HepG2 (cell line): Measurements from ENCODE around the gene VPS50. TPM values are rescaled to one million over a fixed set of nuclear protein-coding genes. Genes with fewer than 3 reads are reported as not detected.
A peak's percentile ranks its signal among the peaks of the same experiment; 100 is the strongest.

ENCODE experiments used
- BRCA1 ChIP-seq: sonication (generic); formaldehyde crosslinking; IDR thresholded peaks from 2 replicates; pipeline ENCODE4 v1.4.0; 2020; ENCODE audit warnings: missing genetic modification reagents
- CCDC6 ChIP-seq: sonication (generic); formaldehyde crosslinking; IDR thresholded peaks from 2 replicates; pipeline ENCODE4 v1.8.1; 2022; ENCODE audit warnings: mild to moderate bottlenecking, missing genetic modification reagents, moderate library complexity
- GTF2F1 ChIP-seq: fragments of 150-350 bp; IDR thresholded peaks from 2 replicates; pipeline ENCODE4 v1.6.1; 2014; ENCODE audit warnings: low read length
- HDAC6 ChIP-seq: fragments of 200-600 bp; sonication (generic); IDR thresholded peaks from 2 replicates; pipeline ENCODE4 v1.7.0; 2017; ENCODE audit warnings: mild to moderate bottlenecking, antibody characterized with exemption, low read length, low read depth
- IRX3 ChIP-seq: sonication (generic); formaldehyde crosslinking; IDR thresholded peaks from 2 replicates; pipeline ENCODE4 v1.8.1; 2023; ENCODE audit warnings: mild to moderate bottlenecking, low read depth, missing genetic modification reagents, borderline replicate concordance
- JUN ChIP-seq: sonication (generic); formaldehyde crosslinking; IDR thresholded peaks from 2 replicates; pipeline ENCODE4 v1.4.0; 2020; ENCODE audit warnings: mild to moderate bottlenecking, missing genetic modification reagents
- MZF1 ChIP-seq: sonication (generic); formaldehyde crosslinking; IDR thresholded peaks from 2 replicates; pipeline ENCODE4 v1.8.1; 2023; ENCODE audit warnings: mild to moderate bottlenecking, missing genetic modification reagents, borderline replicate concordance
- SP140L ChIP-seq: sonication (generic); formaldehyde crosslinking; IDR thresholded peaks from 2 replicates; pipeline ENCODE4 v1.4.0; 2020; ENCODE audit warnings: missing genetic modification reagents, borderline replicate concordance
- TAF15 ChIP-seq: fragments of 200-400 bp; formaldehyde crosslinking; IDR thresholded peaks from one replicate; pipeline ENCODE4 v1.6.1; 2018; ENCODE audit warnings: mild to moderate bottlenecking, low read depth, low read length; ENCODE audit not compliant: poor library complexity, severe bottlenecking
- TEAD2 ChIP-seq: sonication (generic); formaldehyde crosslinking; IDR thresholded peaks from 2 replicates; pipeline ENCODE4 v1.9.0; 2021; ENCODE audit warnings: missing genetic modification reagents
- U2AF2 ChIP-seq: fragments of 200-400 bp; formaldehyde crosslinking; IDR thresholded peaks from 2 replicates; pipeline ENCODE4 v1.6.1; 2017; ENCODE audit warnings: low read depth, mild to moderate bottlenecking, low read length
- ZBTB38 ChIP-seq: sonication (generic); formaldehyde crosslinking; IDR thresholded peaks from 2 replicates; pipeline ENCODE4 v1.5.1; 2020; ENCODE audit warnings: mild to moderate bottlenecking, missing genetic modification reagents
- ZFYVE20 ChIP-seq: sonication (generic); formaldehyde crosslinking; IDR thresholded peaks from 2 replicates; pipeline ENCODE4 v1.8.0; 2023; ENCODE audit warnings: low read depth, mild to moderate bottlenecking, moderate library complexity, missing genetic modification reagents, borderline replicate concordance
- ZKSCAN8 ChIP-seq: IDR thresholded peaks from 2 replicates; pipeline ENCODE4 v1.6.1; 2016; ENCODE audit warnings: borderline replicate concordance, missing genetic modification reagents, missing compliant biosample characterization
- ZNF253 ChIP-seq: sonication (generic); formaldehyde crosslinking; IDR thresholded peaks from 2 replicates; pipeline ENCODE4 v1.8.0; 2022; ENCODE audit warnings: mild to moderate bottlenecking, missing genetic modification reagents, borderline replicate concordance
- ZNF326 ChIP-seq: sonication (generic); formaldehyde crosslinking; IDR thresholded peaks from 2 replicates; pipeline ENCODE4 v1.4.0; 2020; ENCODE audit warnings: missing genetic modification reagents, borderline replicate concordance
- ZNF446 ChIP-seq: sonication (generic); formaldehyde crosslinking; IDR thresholded peaks from 2 replicates; pipeline ENCODE4 v1.5.0; 2020; ENCODE audit warnings: mild to moderate bottlenecking, missing genetic modification reagents
- ZNF749 ChIP-seq: sonication (generic); formaldehyde crosslinking; IDR thresholded peaks from 2 replicates; pipeline ENCODE4 v1.8.0; 2022; ENCODE audit warnings: mild to moderate bottlenecking, missing genetic modification reagents, moderate library complexity, borderline replicate concordance
- ZNF839 ChIP-seq: sonication (generic); formaldehyde crosslinking; IDR thresholded peaks from 2 replicates; pipeline ENCODE4 v1.4.0; 2020; ENCODE audit warnings: missing genetic modification reagents, mild to moderate bottlenecking, borderline replicate concordance
- polyA plus RNA-seq, 8 experiments: library from polyadenylated mRNA; depleted of rRNA in 3 of 8; stranded (reverse) in 7 of 8; unstranded in 1 of 8; fragments of >200 nt; fragmentation: Illumina TruSeq in 4 of 8; extraction: Trizol in 4 of 8; gene quantifications; 2 replicates each; pipeline versions ENCODE4 v1.2.1 to v1.2.3, GENCODE V29; 2011 to 2016; ENCODE audit warnings: low read depth in 4 of 8, missing spikeins in 1 of 8, mixed read lengths in 1 of 8; ENCODE audit not compliant: insufficient read depth in 1 of 8
- total RNA-seq, 5 experiments: library from RNA; depleted of rRNA; stranded (reverse); fragments of >200 nt; fragmentation: Illumina TruSeq; extraction: Trizol; gene quantifications; 2 replicates each; pipeline ENCODE4 v1.2.3, GENCODE V29; 2016; ENCODE audit warnings: low read depth in 1 of 5
- TF ChIP-seq, protein P1 (sequence below): sonication (generic); formaldehyde crosslinking; IDR thresholded peaks from 2 replicates; pipeline ENCODE4 v1.8.1; 2023; ENCODE audit warnings: missing genetic modification reagents, mild to moderate bottlenecking, borderline replicate concordance
- TF ChIP-seq, protein P2 (sequence below): sonication (generic); formaldehyde crosslinking; IDR thresholded peaks from 2 replicates; pipeline ENCODE4 v1.4.0; 2020; ENCODE audit warnings: mild to moderate bottlenecking, missing genetic modification reagents
- TF ChIP-seq, protein P3 (sequence below): sonication (generic); formaldehyde crosslinking; IDR thresholded peaks from 2 replicates; pipeline ENCODE4 v1.5.1; 2020; ENCODE audit warnings: missing genetic modification reagents, mild to moderate bottlenecking, borderline replicate concordance
- TF ChIP-seq, protein P4 (sequence below): sonication (generic); formaldehyde crosslinking; IDR thresholded peaks from 2 replicates; pipeline ENCODE4 v1.5.1; 2020; ENCODE audit warnings: mild to moderate bottlenecking, moderate library complexity, missing genetic modification reagents
- TF ChIP-seq, protein P5 (sequence below): sonication (generic); formaldehyde crosslinking; IDR thresholded peaks from 2 replicates; pipeline ENCODE4 v1.5.0; 2020; ENCODE audit warnings: missing genetic modification reagents, mild to moderate bottlenecking, borderline replicate concordance
- TF ChIP-seq, protein P6 (sequence below): sonication (generic); formaldehyde crosslinking; IDR thresholded peaks from 2 replicates; pipeline ENCODE4 v1.8.0; 2023; ENCODE audit warnings: mild to moderate bottlenecking, missing genetic modification reagents

Gene VPS50
- total and polyA plus RNA-seq, 2 of the 13 experiments (the other 11 are each of a cell fraction or from before 2014, with no cell fraction given), result 10.3 to 20.4 TPM

DNA sequence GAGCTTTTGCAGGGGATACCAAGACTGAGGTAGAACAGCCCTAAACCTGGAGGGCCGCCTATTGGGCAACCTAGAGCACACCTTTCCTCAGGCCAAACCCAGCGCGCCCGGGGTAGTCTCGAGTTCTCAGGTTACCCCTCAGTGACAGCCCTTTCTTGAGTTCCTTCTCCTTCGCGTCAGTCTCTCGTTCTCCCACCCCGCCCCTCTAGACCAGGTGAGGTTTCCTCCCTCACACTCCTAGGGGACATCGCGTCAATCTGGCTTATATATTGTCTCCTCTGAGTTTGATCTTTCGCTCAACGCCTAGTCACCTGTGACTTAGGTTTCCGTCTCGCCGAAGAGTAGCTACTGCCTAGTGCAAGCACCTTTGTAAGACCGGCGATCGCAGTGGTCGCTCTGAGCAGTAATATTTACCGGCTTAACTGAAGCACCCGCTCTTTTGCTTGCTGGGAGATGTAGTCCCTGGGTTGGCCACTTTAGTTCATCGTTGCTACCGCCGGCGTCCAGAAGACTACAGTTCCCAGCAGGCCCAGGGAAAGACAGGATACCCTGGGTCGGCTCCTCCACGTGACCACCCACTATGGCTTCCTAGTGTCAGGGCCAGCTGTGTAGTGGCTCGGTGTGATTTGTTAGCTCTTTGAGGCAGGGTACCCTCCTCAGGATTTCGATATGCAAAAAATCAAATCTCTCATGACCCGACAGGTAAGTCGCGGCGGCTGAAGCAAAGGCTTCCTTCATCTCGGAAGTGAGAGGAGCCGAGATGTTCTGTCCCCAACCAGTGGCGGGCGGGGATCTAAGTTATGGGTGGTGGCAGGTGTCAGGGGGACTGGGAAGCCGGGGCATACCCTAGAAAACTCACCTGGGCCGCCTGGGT is at the start of gene VPS50 (continued):
- TF ChIP-seq, protein P1, sequence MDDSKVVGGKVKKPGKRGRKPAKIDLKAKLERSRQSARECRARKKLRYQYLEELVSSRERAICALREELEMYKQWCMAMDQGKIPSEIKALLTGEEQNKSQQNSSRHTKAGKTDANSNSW, result no peak
- no peak for TF ChIP-seq TAF15
- TF ChIP-seq ZNF749 (CRISPR knock-in tag), result no peak
- no peak for TF ChIP-seq JUN (CRISPR knock-in tag)
- TF ChIP-seq GTF2F1, result no peak
- TF ChIP-seq HDAC6, result no peak
- TF ChIP-seq, protein P2, sequence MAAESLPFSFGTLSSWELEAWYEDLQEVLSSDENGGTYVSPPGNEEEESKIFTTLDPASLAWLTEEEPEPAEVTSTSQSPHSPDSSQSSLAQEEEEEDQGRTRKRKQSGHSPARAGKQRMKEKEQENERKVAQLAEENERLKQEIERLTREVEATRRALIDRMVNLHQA, result no peak
- TF ChIP-seq, protein P3, sequence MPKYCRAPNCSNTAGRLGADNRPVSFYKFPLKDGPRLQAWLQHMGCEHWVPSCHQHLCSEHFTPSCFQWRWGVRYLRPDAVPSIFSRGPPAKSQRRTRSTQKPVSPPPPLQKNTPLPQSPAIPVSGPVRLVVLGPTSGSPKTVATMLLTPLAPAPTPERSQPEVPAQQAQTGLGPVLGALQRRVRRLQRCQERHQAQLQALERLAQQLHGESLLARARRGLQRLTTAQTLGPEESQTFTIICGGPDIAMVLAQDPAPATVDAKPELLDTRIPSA (CRISPR knock-in tag), result no peak
- TF ChIP-seq TEAD2 (CRISPR knock-in tag), result no peak
- no peak for TF ChIP-seq IRX3 (CRISPR knock-in tag)
- TF ChIP-seq ZFYVE20, result no peak
- no peak for TF ChIP-seq ZNF326 (CRISPR knock-in tag)
- no peak for TF ChIP-seq BRCA1 (CRISPR knock-in tag)
- TF ChIP-seq MZF1, result no peak
- TF ChIP-seq ZKSCAN8, result no peak
- 0 out of 2 replicates have a peak, but pooled peaks have one; percentile 63 for TF ChIP-seq U2AF2
- TF ChIP-seq ZNF253 (CRISPR knock-in tag), result no peak
- TF ChIP-seq, protein P4, sequence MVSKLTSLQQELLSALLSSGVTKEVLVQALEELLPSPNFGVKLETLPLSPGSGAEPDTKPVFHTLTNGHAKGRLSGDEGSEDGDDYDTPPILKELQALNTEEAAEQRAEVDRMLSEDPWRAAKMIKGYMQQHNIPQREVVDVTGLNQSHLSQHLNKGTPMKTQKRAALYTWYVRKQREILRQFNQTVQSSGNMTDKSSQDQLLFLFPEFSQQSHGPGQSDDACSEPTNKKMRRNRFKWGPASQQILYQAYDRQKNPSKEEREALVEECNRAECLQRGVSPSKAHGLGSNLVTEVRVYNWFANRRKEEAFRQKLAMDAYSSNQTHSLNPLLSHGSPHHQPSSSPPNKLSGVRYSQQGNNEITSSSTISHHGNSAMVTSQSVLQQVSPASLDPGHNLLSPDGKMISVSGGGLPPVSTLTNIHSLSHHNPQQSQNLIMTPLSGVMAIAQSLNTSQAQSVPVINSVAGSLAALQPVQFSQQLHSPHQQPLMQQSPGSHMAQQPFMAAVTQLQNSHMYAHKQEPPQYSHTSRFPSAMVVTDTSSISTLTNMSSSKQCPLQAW (CRISPR knock-in tag), result no peak; the same call in 1 of the 2 replicates
- no peak for TF ChIP-seq ZNF839 (CRISPR knock-in tag)
- no peak for TF ChIP-seq ZNF446 (CRISPR knock-in tag)
- TF ChIP-seq SP140L (CRISPR knock-in tag), result no peak
- no peak for TF ChIP-seq ZBTB38 (CRISPR knock-in tag)
- 0 out of 2 replicates have a peak, but pooled peaks have one; percentile 10 for TF ChIP-seq CCDC6 (CRISPR knock-in tag)
- TF ChIP-seq, protein P5, sequence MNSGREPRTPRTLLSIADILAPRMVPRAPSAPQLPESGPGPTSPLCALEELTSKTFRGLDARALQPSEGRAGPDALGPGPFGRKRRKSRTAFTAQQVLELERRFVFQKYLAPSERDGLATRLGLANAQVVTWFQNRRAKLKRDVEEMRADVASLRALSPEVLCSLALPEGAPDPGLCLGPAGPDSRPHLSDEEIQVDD (CRISPR knock-in tag), result no peak
- TF ChIP-seq, protein P6, sequence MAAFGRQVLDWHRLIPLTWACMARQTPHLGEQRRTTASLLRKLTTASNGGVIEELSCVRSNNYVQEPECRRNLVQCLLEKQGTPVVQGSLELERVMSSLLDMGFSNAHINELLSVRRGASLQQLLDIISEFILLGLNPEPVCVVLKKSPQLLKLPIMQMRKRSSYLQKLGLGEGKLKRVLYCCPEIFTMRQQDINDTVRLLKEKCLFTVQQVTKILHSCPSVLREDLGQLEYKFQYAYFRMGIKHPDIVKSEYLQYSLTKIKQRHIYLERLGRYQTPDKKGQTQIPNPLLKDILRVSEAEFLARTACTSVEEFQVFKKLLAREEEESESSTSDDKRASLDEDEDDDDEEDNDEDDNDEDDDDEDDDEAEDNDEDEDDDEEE (CRISPR knock-in tag), result peak; percentile 85; the same call in 1 of the 2 replicates
